Activated CD8-positive, alpha-beta memory T cell treated with anti-CD3 and anti-CD28 coated beads for 36 hours (primary cell): ENCODE measurements around the gene MED13L. TPM values are rescaled to one million over a fixed set of nuclear protein-coding genes. Genes with fewer than 3 reads are reported as not detected.

ENCODE experiments used
- CTCF ChIA-PET: fragments of 350-600 bp; sonication (Branson Sonifier 250); formaldehyde crosslinking; loops from one replicate; lab custom pipeline; 2021; ENCODE audit warnings: antibody characterized with exemption; lab: Charles Lee
- POLR2A ChIA-PET: fragments of 350-600 bp; sonication (Branson Sonifier 250); formaldehyde crosslinking; loops from one replicate; lab custom pipeline; 2021; ENCODE audit warnings: antibody characterized with exemption; lab: Charles Lee
- total RNA-seq, 2 experiments: library from RNA; stranded (reverse); gene quantifications; one replicate each; pipeline ENCODE4 v1.2.3, GENCODE V29; 2021

MED13L gene
- total RNA-seq, 2 experiments from 2014 or later, result 39.4 to 42.8 TPM

- ChIA-PET CTCF (no interaction called here), POLR2A (no interaction called here)
These were observed 340.2 kb downstream of the MED13L start for GRCh38 chr12:115936997-115937916.

DNA sequence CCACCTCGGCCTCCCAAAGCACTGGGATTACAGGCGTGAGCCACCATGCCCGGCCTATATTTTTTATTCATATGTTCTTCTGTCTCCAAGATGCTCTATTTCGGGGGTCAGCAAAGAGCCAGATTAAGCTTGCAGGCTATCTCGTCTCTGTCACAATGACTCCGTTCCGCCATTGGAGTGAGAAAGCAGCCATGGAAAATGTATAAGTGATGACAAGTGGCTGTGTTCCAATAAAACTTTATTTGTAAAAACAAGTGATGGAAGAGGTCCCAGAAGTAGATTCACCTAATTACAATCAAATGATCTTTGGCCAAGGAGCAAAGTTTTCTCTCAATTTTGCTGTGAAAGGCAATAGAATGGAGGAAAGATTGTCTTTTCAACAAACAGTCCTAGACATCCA is 342.6 kb downstream of the MED13L start:
- ChIA-PET POLR2A (no interaction called here), CTCF (no interaction called here)

DNA sequence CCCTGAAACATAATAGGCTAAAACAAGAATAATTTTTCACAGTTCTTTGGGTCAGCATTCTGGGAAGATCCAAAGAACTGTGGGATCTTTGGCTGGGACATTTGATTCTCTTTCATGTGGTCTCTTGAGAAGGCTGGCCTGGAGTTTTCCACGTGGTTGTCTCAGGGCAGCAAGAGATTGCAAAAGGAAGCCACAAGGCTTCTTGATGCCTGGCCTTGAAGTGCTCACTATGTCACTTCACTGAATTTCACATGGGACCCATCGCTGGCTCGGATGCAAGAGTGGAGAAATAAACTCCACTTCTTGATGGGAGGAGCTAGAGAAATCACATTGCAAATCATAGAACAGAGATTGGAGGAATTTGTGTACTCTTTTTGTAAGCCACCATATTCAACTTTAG is 343.4 kb downstream of the MED13L start:
- CTCF ChIA-PET, result no interaction called here

DNA sequence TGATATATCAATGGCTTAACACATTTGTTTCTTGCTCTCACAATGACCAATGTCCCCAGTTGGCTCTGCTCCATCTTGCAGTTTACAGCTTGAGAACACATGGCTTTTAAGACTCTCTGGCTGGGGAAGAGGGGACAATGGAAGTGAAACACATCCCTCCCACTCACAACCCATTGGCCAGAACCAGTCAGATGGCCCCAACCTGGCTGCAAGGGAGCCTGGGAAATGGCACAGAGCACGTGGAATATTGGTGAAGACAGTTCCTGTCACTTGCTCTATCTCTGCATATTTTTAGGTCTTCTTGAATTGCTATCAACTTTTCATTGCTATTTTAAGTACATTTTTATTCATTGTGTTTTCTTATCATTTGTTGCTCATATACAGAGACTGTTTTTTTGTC is 345.4 kb downstream of the MED13L start:
- POLR2A ChIA-PET, result no interaction called here
- CTCF ChIA-PET, result no interaction called here

More for the DNA sequence above, 343.4 kb downstream of the MED13L start:
- POLR2A ChIA-PET, result no interaction called here

DNA sequence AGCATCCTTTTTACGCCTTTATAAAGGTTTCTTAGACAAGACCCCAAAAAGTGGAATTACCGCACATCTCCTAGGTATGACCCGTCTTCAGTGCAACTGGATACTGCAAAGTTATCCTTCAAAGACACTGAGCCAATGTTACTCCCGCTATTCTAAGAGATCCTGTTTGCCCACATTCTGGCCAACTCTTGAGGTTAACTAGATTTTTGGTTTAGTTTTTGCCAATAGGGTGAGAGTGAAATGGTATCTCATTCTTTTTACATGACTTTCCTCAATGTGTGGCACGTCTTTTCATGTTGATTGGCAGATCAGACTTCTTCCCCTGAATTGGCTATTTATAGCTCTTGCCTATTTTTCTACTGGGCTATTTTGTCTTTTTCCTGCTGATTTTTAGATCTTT is 347.2 kb downstream of the MED13L start:
- ChIA-PET POLR2A (no interaction called here), CTCF (no interaction called here)

DNA sequence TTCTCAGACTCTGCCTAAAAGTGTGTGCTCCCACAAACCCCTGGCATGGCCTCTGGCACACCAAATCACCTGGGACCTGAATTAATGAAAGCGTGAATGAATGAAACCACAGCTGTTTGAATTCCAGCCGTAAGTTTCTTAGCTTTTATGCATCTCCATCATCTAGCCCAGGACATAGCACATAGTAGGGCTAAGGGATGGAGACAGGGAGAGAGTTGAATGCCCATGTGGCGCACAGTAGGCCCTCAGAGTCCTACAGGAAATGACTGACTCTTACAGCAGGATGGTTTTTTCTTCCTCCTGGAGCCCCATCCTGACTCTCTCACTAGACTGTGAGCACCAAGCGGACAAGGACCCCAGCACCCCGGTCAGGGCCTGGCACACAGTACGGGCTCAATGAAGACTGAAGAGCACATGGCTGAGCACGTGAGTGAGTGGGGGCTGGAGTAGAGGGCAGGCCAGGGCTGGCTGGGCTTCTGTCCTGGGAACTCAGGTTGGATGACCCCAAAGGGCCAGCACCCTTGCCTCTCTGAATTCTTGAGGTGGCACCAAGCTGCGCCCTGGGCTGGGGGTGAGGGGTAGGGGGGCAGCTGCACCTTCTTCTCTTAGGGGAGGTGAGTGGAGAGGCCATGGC is 351.3 kb downstream of the MED13L start:
- ChIA-PET POLR2A (interaction anchor here (0.6 kb wide), 1 partner anchor 54 kb away, joined by 7 read pairs; no protein-coding TSS in a partner anchor), CTCF (no interaction called here)

GRCh38 chr12:115923851-115924250 is 353.6 kb downstream of the MED13L start:
- CTCF ChIA-PET, result no interaction called here
- POLR2A ChIA-PET, result no interaction called here

DNA sequence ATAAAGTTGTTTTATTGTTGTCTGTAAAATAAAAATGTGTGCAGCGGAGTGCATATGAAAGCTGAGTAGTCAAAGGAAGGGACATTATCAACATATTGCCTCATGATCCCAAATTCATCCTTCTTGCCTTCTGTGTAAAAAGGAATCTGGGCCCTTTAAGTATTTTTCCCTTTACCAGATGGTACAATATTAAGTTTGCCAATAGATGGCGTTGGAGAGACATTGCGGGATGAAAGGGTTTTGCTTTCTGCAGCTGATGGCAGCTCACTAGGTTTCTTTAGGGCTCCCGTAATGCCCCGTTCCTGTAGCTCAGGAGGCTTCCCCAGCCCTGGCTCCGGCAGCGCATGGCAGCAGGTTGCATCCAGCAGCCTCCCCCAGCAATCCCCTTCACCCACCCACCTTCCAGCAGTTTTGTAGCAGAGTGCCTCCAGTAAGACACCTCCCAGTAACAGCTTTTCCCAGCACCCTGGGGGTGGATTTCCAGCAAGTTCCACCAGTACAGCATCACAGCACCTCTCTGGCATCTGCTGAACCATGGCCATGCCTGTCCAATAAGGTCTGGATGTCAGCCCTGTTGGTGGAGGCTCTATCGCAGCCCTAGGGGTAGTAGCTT is 354.4 kb downstream of the MED13L start:
- ChIA-PET CTCF (no interaction called here), POLR2A (no interaction called here)

- CTCF ChIA-PET, result interaction anchor here (0.5 kb wide), 1 partner anchor 1347 kb away, joined by 3 read pairs; no protein-coding TSS in a partner anchor
- POLR2A ChIA-PET, result no interaction called here
These were observed 356.9 kb downstream of the MED13L start for GRCh38 chr12:115920395-115921183.

DNA sequence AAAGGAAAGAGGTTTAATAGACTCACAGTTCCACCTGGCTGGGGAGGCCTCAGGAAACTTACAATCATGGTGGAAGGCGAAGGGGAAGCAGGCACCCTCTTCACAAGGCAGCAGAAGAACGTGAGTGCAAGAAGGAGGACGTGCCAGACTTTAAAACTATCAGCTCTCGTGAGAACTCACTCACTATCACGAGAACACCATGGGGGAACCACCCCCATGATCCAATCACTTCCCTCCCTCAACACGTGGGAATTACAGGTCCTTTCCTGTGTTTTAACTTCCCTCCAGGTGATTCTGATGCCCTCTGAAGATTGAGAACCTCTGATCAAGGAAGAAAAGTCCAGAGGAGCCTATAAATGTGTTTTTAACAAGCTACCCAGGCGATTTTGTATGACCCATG is 358.7 kb downstream of the MED13L start:
- POLR2A ChIA-PET, result no interaction called here

DNA sequence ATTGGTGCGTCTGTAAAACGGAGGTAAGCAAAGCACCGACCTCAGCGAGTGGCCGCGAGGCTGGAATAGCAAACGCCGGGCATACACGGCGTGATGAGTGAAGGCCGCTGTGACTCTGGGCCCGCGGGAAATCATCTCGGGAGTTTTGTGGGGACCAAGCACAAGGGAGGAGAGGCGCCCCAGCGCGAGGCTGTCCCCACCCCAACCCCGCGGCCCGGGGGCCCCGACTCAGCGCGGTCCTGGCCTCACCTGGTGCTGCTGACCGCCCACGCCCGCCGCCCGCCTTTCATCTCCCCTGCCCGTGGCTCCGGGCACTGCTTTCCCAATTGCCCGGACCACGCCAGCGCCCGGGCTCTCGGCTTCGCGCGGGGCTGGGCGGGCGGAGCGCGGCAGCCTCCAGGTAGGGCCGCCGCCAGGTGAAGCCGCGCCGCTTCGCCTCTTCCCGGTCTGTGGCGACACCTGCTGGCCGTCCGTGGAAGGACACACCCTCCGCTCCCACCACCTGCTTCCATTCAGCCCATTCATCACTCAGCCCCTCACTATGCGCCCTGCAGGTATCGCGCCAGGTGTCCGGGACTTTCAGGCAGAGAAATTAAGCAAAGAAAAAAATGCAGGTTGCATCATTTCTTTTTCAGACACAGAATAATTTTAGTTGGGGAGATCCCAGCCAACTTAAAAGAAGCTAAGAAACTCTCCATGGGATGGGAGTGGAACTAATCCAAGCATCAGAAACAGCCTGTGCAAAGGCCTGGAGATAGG is 360.4 kb downstream of the MED13L start:
- CTCF ChIA-PET, result interaction anchor here (1.0 kb wide), 1 partner anchor 10 kb away, joined by 5 read pairs; no protein-coding TSS in a partner anchor

More for the DNA sequence above, 358.7 kb downstream of the MED13L start:
- CTCF ChIA-PET, result interaction anchor here (1.4 kb wide), 1 partner anchor 10 kb away, joined by 3 read pairs; no protein-coding TSS in a partner anchor

GRCh38 chr12:115914122-115914521 is 363.4 kb downstream of the MED13L start:
- POLR2A ChIA-PET, result no interaction called here
- CTCF ChIA-PET, result no interaction called here

More for the DNA sequence above, 360.4 kb downstream of the MED13L start:
- POLR2A ChIA-PET, result no interaction called here

- ChIA-PET POLR2A (no interaction called here), CTCF (no interaction called here)
These were observed 365.1 kb downstream of the MED13L start for GRCh38 chr12:115912440-115912839.

DNA sequence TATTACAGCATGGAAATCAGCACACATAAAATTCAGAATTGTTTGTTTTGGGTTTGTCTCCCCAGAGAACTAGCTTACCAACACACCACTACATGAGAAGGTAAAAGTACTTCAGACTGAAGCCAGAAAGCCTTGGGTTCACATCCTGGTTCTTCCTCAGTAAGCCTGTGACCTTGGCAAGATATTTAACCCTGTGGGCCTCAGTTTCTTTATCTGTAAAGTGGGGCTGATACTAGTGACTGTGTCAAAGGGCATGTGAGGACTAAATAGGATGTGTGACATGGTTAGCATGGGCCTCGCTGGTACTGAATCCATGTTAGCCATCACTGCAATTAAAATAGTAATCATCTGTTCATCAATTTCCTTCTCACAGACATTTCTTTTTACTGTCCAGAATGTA is 366.1 kb downstream of the MED13L start:
- ChIA-PET POLR2A (no interaction called here), CTCF (no interaction called here)

DNA sequence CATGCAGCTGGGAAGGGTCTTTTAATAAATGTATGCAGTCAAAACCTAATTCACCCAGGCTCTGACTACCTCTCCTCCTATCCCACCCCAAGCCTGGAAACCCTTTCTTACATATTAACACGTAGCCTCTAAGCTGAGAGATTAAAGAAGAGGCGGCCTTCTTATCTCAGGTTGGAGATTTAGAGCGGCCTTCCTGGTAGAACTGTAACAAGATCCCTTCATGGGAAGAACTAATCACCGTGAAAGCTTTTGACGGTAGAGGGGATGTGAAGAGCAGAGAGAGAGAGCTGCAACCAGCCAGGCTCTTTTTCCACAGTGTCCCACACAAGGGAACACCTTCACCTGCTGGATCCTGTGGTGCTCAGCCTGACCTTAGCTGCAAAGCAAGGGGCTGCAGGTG is 367.4 kb downstream of the MED13L start:
- ChIA-PET POLR2A (no interaction called here), CTCF (no interaction called here)
